ENCODE measurements around the gene CAMTA1.

GRCh38 chr1:7692005-7692404 is 906.8 kb downstream of the CAMTA1 start:
- TF ChIP-seq PBX3 (IDR thresholded peaks at IDR 0.05) (no peak), CTCF (IDR thresholded peaks at IDR 0.05) (no peak), RFX5 (IDR thresholded peaks at IDR 0.05; ENCODE audit: low read length) (no peak), POLR2AphosphoS5 (IDR thresholded peaks at IDR 0.05; ENCODE audit: low read depth, low read length) (no peak), TAF1 (IDR thresholded peaks at IDR 0.05; ENCODE audit: borderline replicate concordance, low read depth, low read length) (no peak), SMC3 (IDR thresholded peaks at IDR 0.05; ENCODE audit: low read depth, low read length) (no peak), ZBTB33 (IDR thresholded peaks at IDR 0.05; ENCODE audit: borderline replicate concordance, low read depth) (no peak), REST (IDR thresholded peaks at IDR 0.05; ENCODE audit: low read depth, low read length) (no peak), USF1 (IDR thresholded peaks at IDR 0.05; ENCODE audit: borderline replicate concordance, low read depth) (no peak), MXI1 (IDR thresholded peaks at IDR 0.05; ENCODE audit: low read depth, low read length) (no peak), RXRA (IDR thresholded peaks at IDR 0.05; ENCODE audit: borderline replicate concordance, low read depth) (no peak), YY1 (IDR thresholded peaks at IDR 0.05; ENCODE audit: low read depth) (no peak)
